GM20431 (cell line): ENCODE measurements around the gene SURF6.
"Not testable (repeated sequence)": the region's sequence is repeated elsewhere in the genome, so short reads cannot be mapped to it uniquely, and the experiment has no call there.

Source experiments
- in situ Hi-C: fragments of 300-500 bp; cut with MseI, MboI; formaldehyde crosslinking; loops from one replicate; pipeline ENCODE4 v1.15.0; 2020; ENCODE audit warnings: low sequenced_read_pairs; ENCODE audit not compliant: unreplicated experiment

SURF6 gene

GRCh38 chr9:133335924-133336811, at the start of gene SURF6:
TSS of gene SURF6 (minus strand) at chr9:133336188. CDS start at chr9:133336132, 56 bp downstream.
- in situ Hi-C loops: no loop called here

- in situ Hi-C loops: no loop called here
Observed at GRCh38 chr9:133385452-133385851, 49.5 kb upstream of the SURF6 start.

- in situ Hi-C loops: no loop called here
Observed at GRCh38 chr9:133384736-133385321, 48.8 kb upstream of the SURF6 start.

- in situ Hi-C loops: no loop called here
Observed at GRCh38 chr9:133383438-133383837, 47.5 kb upstream of the SURF6 start.

GRCh38 chr9:133382507-133383141, 46.6 kb upstream of the SURF6 start:
- in situ Hi-C loops: no loop called here

- in situ Hi-C loops: no loop called here
Observed at GRCh38 chr9:133380734-133381133, 44.7 kb upstream of the SURF6 start.

GRCh38 chr9:133379153-133380086, 43.4 kb upstream of the SURF6 start:
- in situ Hi-C loops: no loop called here

GRCh38 chr9:133378408-133378962, 42.5 kb upstream of the SURF6 start:
- in situ Hi-C loops: no loop called here

- in situ Hi-C loops: no loop called here
Observed at GRCh38 chr9:133377721-133378216, 41.8 kb upstream of the SURF6 start.

- in situ Hi-C loops: not testable (repeated sequence)
Observed at GRCh38 chr9:133377280-133377679, 41.3 kb upstream of the SURF6 start.

- in situ Hi-C loops: no loop called here
Observed at GRCh38 chr9:133375724-133376654, 40.0 kb upstream of the SURF6 start, which contains the start of the genes STKLD1 and SURF4. TSS of gene STKLD1 (plus strand) at chr9:133376366. CDS start at chr9:133376474, 108 bp downstream. TSS of gene SURF4 (minus strand) at chr9:133376060. CDS start at chr9:133375969, 91 bp downstream.

- in situ Hi-C loops: no loop called here
Observed at GRCh38 chr9:133375116-133375723, 39.2 kb upstream of the SURF6 start.

GRCh38 chr9:133374612-133375115, 38.7 kb upstream of the SURF6 start:
- in situ Hi-C loops: no loop called here

- in situ Hi-C loops: no loop called here
Observed at GRCh38 chr9:133372144-133372543, 36.2 kb upstream of the SURF6 start.

- in situ Hi-C loops: no loop called here
Observed at GRCh38 chr9:133371261-133371711, 35.3 kb upstream of the SURF6 start.

- in situ Hi-C loops: no loop called here
Observed at GRCh38 chr9:133370685-133371084, 34.7 kb upstream of the SURF6 start.

GRCh38 chr9:133369933-133370332, 33.9 kb upstream of the SURF6 start:
- in situ Hi-C loops: no loop called here

GRCh38 chr9:133369422-133369821, 33.4 kb upstream of the SURF6 start:
- in situ Hi-C loops: no loop called here
